PC-9 (cell line): ENCODE measurements around the gene DBN1. TPM values are rescaled to one million over a fixed set of nuclear protein-coding genes. Genes with fewer than 3 reads are reported as not detected.

Source experiments
- BruUV-seq: library from RNA; stranded (reverse); fragments of 400-500 nt; replicated peaks from 2 replicates; lab custom pipeline; 2021; lab: Mats Ljungman, UMichigan
- CTCF ChIA-PET: fragments of 300-600 bp; sonication (Branson Sonifier 250); formaldehyde crosslinking; loops from one replicate; lab custom pipeline; 2022; ENCODE audit warnings: antibody characterized with exemption; lab: Charles Lee
- POLR2A ChIA-PET: fragments of 300-600 bp; sonication (Branson Sonifier 250); formaldehyde crosslinking; loops from one replicate; lab custom pipeline; 2022; ENCODE audit warnings: antibody characterized with exemption; ENCODE audit not compliant: unreplicated experiment; lab: Charles Lee
- DNase-seq, 2 experiments: peaks; one replicate each; pipeline versions ENCODE4 v3.0.0 to v3.0.0-alpha.2; 2015 to 2022; ENCODE audit warnings: mixed read lengths in 1 of 2
- H2AFZ ChIP-seq: fragments of 200-600 bp; sonication (generic); 2 replicates; pipeline ENCODE4 v1.8.1; 2017; ENCODE audit warnings: antibody characterized with exemption
- H3F3A ChIP-seq: fragments of 200-600 bp; sonication (generic); 2 replicates; pipeline ENCODE4 v1.8.1; 2017; ENCODE audit warnings: antibody characterized with exemption, mild to moderate bottlenecking, low read depth; ENCODE audit not compliant: insufficient read depth
- H3K27ac ChIP-seq: fragments of 200-600 bp; sonication (generic); 2 replicates; pipeline ENCODE4 v1.6.1; 2016; ENCODE audit warnings: mixed run types
- H3K27me3 ChIP-seq: fragments of 200-600 bp; sonication (generic); 2 replicates; pipeline ENCODE4 v1.6.1; 2016; ENCODE audit warnings: low read depth, mixed run types; ENCODE audit not compliant: insufficient read depth
- H3K36me3 ChIP-seq: fragments of 200-600 bp; sonication (generic); 2 replicates; pipeline ENCODE4 v1.6.1; 2016; ENCODE audit warnings: low read depth, mixed run types
- H3K4me1 ChIP-seq: fragments of 200-600 bp; sonication (generic); replicated peaks from 2 replicates; pipeline ENCODE4 v1.6.1; 2016; ENCODE audit warnings: mixed run types; ENCODE audit not compliant: insufficient read depth
- H3K4me2 ChIP-seq: fragments of 200-600 bp; sonication (generic); 2 replicates; pipeline ENCODE4 v1.6.1; 2017; ENCODE audit warnings: mixed run types
- H3K4me3 ChIP-seq: fragments of 200-600 bp; sonication (generic); 2 replicates; pipeline ENCODE4 v1.6.1; 2016; ENCODE audit warnings: mixed run types
- H3K79me2 ChIP-seq: fragments of 200-600 bp; sonication (generic); 2 replicates; pipeline ENCODE4 v1.6.1; 2017; ENCODE audit warnings: low read depth, mixed run types
- H3K9me2 ChIP-seq: fragments of 200-600 bp; sonication (generic); 2 replicates; pipeline ENCODE4 v1.8.1; 2017; ENCODE audit warnings: mild to moderate bottlenecking; ENCODE audit not compliant: insufficient read depth
- H3K9me3 ChIP-seq: fragments of 200-600 bp; sonication (generic); 2 replicates; pipeline ENCODE4 v1.8.1; 2016; ENCODE audit warnings: low read depth; ENCODE audit not compliant: insufficient read depth
- H4K20me1 ChIP-seq: fragments of 200-600 bp; sonication (generic); 2 replicates; pipeline ENCODE4 v1.8.1; 2017; ENCODE audit not compliant: insufficient read depth
- CTCF ChIP-seq: fragments of 200-600 bp; sonication (generic); conservative IDR thresholded peaks from 2 replicates; pipeline ENCODE4 v1.6.1; 2017; ENCODE audit warnings: mixed run types, antibody characterized with exemption, mild to moderate bottlenecking, moderate library complexity
- EZH2 ChIP-seq: fragments of 200-600 bp; sonication (generic); IDR thresholded peaks from 2 replicates; pipeline ENCODE4 v1.8.0; 2017; ENCODE audit warnings: antibody characterized with exemption, low read depth
- intact Hi-C: fragments of 100-400 bp; cut with micrococcal nuclease; formaldehyde crosslinking; loops from one replicate; pipeline ENCODE4 v1.10.0; 2022; ENCODE audit not compliant: unreplicated experiment
- total RNA-seq: library from RNA; stranded (reverse); gene quantifications from 2 replicates; pipeline ENCODE4 v1.2.3, GENCODE V29; 2021

DBN1 gene
- total RNA-seq, 1 experiment from 2014 or later = 144 TPM

GRCh38 chr5:177474846-177475562, 1.6 kb upstream of the DBN1 start:
- Histone ChIP-seq H3K27me3 (no peaks in the 10 kb centered on the region), H3K9me3 (no peaks in the 10 kb centered on the region), H3K79me2 (peaks cover 21% of the 10 kb centered on the region; the same call in 1 of the 2 replicates), H3K4me1 (peaks cover 22% of the 10 kb centered on the region), H2AFZ (no peak overlapping the region), H3K36me3 (no peaks in the 10 kb centered on the region), H3K4me2 (no peak overlapping the region), H4K20me1 (peaks cover 5% of the 10 kb centered on the region; the same call in 1 of the 2 replicates), H3K9me2 (no peaks in the 10 kb centered on the region), H3K4me3 (no peak overlapping the region), H3K27ac (no peak overlapping the region), H3F3A (peaks cover 46% of the 10 kb centered on the region)
- ChIA-PET POLR2A (interaction anchor here (0.6 kb wide), 1 partner anchor 732 kb away, joined by 4 read pairs; no protein-coding TSS in a partner anchor), CTCF (no interaction called here)
- TF ChIP-seq EZH2 (no peak), CTCF (no peak)
- intact Hi-C loops = loop anchor here (2.0 kb wide), 1 partner anchor 20 kb away; no protein-coding TSS in a partner anchor
- DNase-seq = peak in 1 of 2 experiments; percentile 35
- BruUV-seq = no TSS peak

GRCh38 chr5:177474002-177474476, 605 bp upstream of the DBN1 start:
- no TSS peak for BruUV-seq
- no peaks in the 10 kb centered on the region for H3K9me2 ChIP-seq
- H3K27ac ChIP-seq = no peak overlapping the region
- H3K79me2 ChIP-seq = peaks cover 21% of the 10 kb centered on the region; the same call in 1 of the 2 replicates
- H3K36me3 ChIP-seq = no peaks in the 10 kb centered on the region
- H3K4me1 ChIP-seq = peaks cover 22% of the 10 kb centered on the region
- H3K4me2 ChIP-seq = no peak overlapping the region
- no peaks in the 10 kb centered on the region for H3K27me3 ChIP-seq
- no peak overlapping the region for H2AFZ ChIP-seq
- H3K9me3 ChIP-seq = no peaks in the 10 kb centered on the region
- peaks cover 14% of the 10 kb centered on the region for H4K20me1 ChIP-seq
- intact Hi-C loops = loop anchor here (2.0 kb wide), 1 partner anchor 21 kb away; no protein-coding TSS in a partner anchor
- ChIA-PET CTCF (interaction anchor here (0.7 to 1.0 kb wide), 2 partner anchors 19 to 27 kb away, joined by 4 read pairs; no protein-coding TSS in a partner anchor), POLR2A (no interaction called here)
- DNase-seq = peak in 1 of 2 experiments; percentile 31
- peaks cover 45% of the 10 kb centered on the region; the same call in 1 of the 2 replicates for H3F3A ChIP-seq
- H3K4me3 ChIP-seq = no peak overlapping the region
- TF ChIP-seq EZH2 = no peak
- TF ChIP-seq CTCF = no peak

GRCh38 chr5:177472460-177473442, 683 bp downstream of the DBN1 start:
- Histone ChIP-seq H3K9me3 (no peaks in the 10 kb centered on the region), H3K27ac (no peak overlapping the region), H3F3A (peaks cover 40% of the 10 kb centered on the region), H3K4me1 (peaks cover 22% of the 10 kb centered on the region), H3K36me3 (no peaks in the 10 kb centered on the region), H4K20me1 (peaks cover 24% of the 10 kb centered on the region), H2AFZ (0 out of 2 replicates have a peak overlapping the region, but pooled peaks have one; percentile 63), H3K4me3 (peak overlapping the region; percentile 79), H3K4me2 (peak overlapping the region; percentile 97), H3K79me2 (peaks cover 21% of the 10 kb centered on the region; the same call in 1 of the 2 replicates), H3K27me3 (no peaks in the 10 kb centered on the region), H3K9me2 (no peaks in the 10 kb centered on the region)
- peak in 1 of 2 experiments; percentile 53 for DNase-seq
- intact Hi-C loops = no loop called here
- TF ChIP-seq CTCF (no peak), EZH2 (no peak)
- ChIA-PET POLR2A (interaction anchor here (0.6 to 2.1 kb wide), 3 partner anchors 17 to 25 kb away, joined by 3 to 6 read pairs (median 5); no protein-coding TSS in a partner anchor), CTCF (interaction anchor here (0.7 to 1.1 kb wide), 2 partner anchors 13 to 15 kb away, joined by 3 read pairs; no protein-coding TSS in a partner anchor)
- BruUV-seq = no TSS peak
